ENCODE results near the gene EPS8L2. TPM values are rescaled to one million over a fixed set of nuclear protein-coding genes. Genes with fewer than 3 reads are reported as not detected.

The EPS8L2 gene
- total and polyA plus RNA-seq, 2 of the 13 experiments (the other 11 are each of a cell fraction or from before 2014, with no cell fraction given), result 89.3 to 416 TPM

GRCh38 chr11:704781-705645 lies 1.0 kb upstream of the EPS8L2 start (continued):
- TF ChIP-seq MAF1 (CRISPR knock-in tag; IDR thresholded peaks at IDR 0.05; ENCODE audit: borderline replicate concordance), result peak; percentile 90; the same call in 1 of the 2 replicates
- TF ChIP-seq ZNF652 (CRISPR knock-in tag; IDR thresholded peaks at IDR 0.05; ENCODE audit: borderline replicate concordance, low read depth), result no peak
- TF ChIP-seq SSRP1 (CRISPR knock-in tag; IDR thresholded peaks at IDR 0.05), result peak; percentile 74; the same call in 1 of the 2 replicates
- no peak for TF ChIP-seq NFE2L2 (IDR thresholded peaks at IDR 0.05; ENCODE audit: low read length)
- 0 out of 2 replicates have a peak, but pooled peaks have one; percentile 67 for TF ChIP-seq DPF2 (CRISPR knock-in tag; IDR thresholded peaks at IDR 0.05; ENCODE audit: borderline replicate concordance, low read depth)
- TF ChIP-seq NR2F6 (IDR thresholded peaks at IDR 0.05), result peak; percentile 93
- peak; percentile 98 for TF ChIP-seq NR2F6 (CRISPR knock-in tag; IDR thresholded peaks at IDR 0.05)
- peak; percentile 61 for TF ChIP-seq TFDP2 (CRISPR knock-in tag; IDR thresholded peaks at IDR 0.05)
- TF ChIP-seq FOXC1 (CRISPR knock-in tag; IDR thresholded peaks at IDR 0.05; ENCODE audit: borderline replicate concordance), result 0 out of 2 replicates have a peak, but pooled peaks have one; percentile 58
- 0 out of 2 replicates have a peak, but pooled peaks have one; percentile 36 for TF ChIP-seq ZSCAN29 (CRISPR knock-in tag; conservative IDR thresholded peaks at IDR 0.05)
- no peak for TF ChIP-seq MTA3 (CRISPR knock-in tag; IDR thresholded peaks at IDR 0.05)
- TF ChIP-seq ARHGAP35 (CRISPR knock-in tag; IDR thresholded peaks at IDR 0.05; ENCODE audit: borderline replicate concordance), result peak; percentile 70; the same call in 1 of the 2 replicates
- TF ChIP-seq ZNF547 (CRISPR knock-in tag; IDR thresholded peaks at IDR 0.05), result peak; percentile 89; the same call in 1 of the 2 replicates
- peak; percentile 70; the same call in 1 of the 2 replicates for TF ChIP-seq ZNF460 (CRISPR knock-in tag; IDR thresholded peaks at IDR 0.05; ENCODE audit: borderline replicate concordance)
- peak; percentile 93 for TF ChIP-seq GABPB1 (CRISPR knock-in tag; IDR thresholded peaks at IDR 0.05)
- no peak for TF ChIP-seq ZBTB1 (CRISPR knock-in tag; IDR thresholded peaks at IDR 0.05; ENCODE audit: borderline replicate concordance)
- TF ChIP-seq KAT8 (CRISPR knock-in tag; IDR thresholded peaks at IDR 0.05), result peak; percentile 78
- no peak for TF ChIP-seq GZF1 (CRISPR knock-in tag; IDR thresholded peaks at IDR 0.05)
- no peak for TF ChIP-seq ATF7 (IDR thresholded peaks at IDR 0.05)
- TF ChIP-seq ATF7 (CRISPR knock-in tag; IDR thresholded peaks at IDR 0.05), result no peak
- TF ChIP-seq ZNF556 (CRISPR knock-in tag; IDR thresholded peaks at IDR 0.05; ENCODE audit: borderline replicate concordance), result peak; percentile 49; the same call in 1 of the 2 replicates
- TF ChIP-seq ZNF549 (CRISPR knock-in tag; IDR thresholded peaks at IDR 0.05), result no peak
- peak; percentile 75; the same call in 1 of the 2 replicates for TF ChIP-seq TARDBP (CRISPR knock-in tag; IDR thresholded peaks at IDR 0.05)
- TF ChIP-seq PRDM4 (CRISPR knock-in tag; IDR thresholded peaks at IDR 0.05; ENCODE audit: borderline replicate concordance), result no peak
- no peak for TF ChIP-seq ZNF724P (CRISPR knock-in tag; IDR thresholded peaks at IDR 0.05; ENCODE audit: borderline replicate concordance)
- no peak for TF ChIP-seq GTF2F1 (IDR thresholded peaks at IDR 0.05; ENCODE audit: low read length)
- TF ChIP-seq ZNF800 (CRISPR knock-in tag; IDR thresholded peaks at IDR 0.05), result peak; percentile 73; the same call in 1 of the 2 replicates

All from HepG2 (cell line).